ENCODE data around the gene TENT4A. TPM values are rescaled to one million over a fixed set of nuclear protein-coding genes. Genes with fewer than 3 reads are reported as not detected.
"Not testable (repeated sequence)": the region's sequence is repeated elsewhere in the genome, so short reads cannot be mapped to it uniquely, and the experiment has no call there.

Gene TENT4A
- polyA plus RNA-seq, 12 donors: 14.5 to 36.0 (median 17.2) TPM; not detected in 1

- no peak for DNase-seq
Measured at GRCh38 chr5:6767481-6768063, 54.3 kb downstream of the TENT4A start.

GRCh38 chr5:6768590-6769230 lies 55.5 kb downstream of the TENT4A start:
- no peak for DNase-seq

GRCh38 chr5:6770826-6771607 lies 57.8 kb downstream of the TENT4A start:
- DNase-seq: no peak

GRCh38 chr5:6772886-6773285 lies 59.7 kb downstream of the TENT4A start:
- no peak for DNase-seq

- no peak for DNase-seq
Measured at GRCh38 chr5:6773342-6774035, 60.3 kb downstream of the TENT4A start.

GRCh38 chr5:6774207-6774606 lies 61.0 kb downstream of the TENT4A start:
- not testable (repeated sequence) for DNase-seq

GRCh38 chr5:6774721-6775204 lies 61.5 kb downstream of the TENT4A start:
- no peak for DNase-seq

- DNase-seq: no peak
Measured at GRCh38 chr5:6775571-6775970, 62.3 kb downstream of the TENT4A start.

GRCh38 chr5:6780802-6781391 lies 67.7 kb downstream of the TENT4A start:
- DNase-seq: no peak

GRCh38 chr5:6781716-6782115 lies 68.5 kb downstream of the TENT4A start:
- no peak for DNase-seq

GRCh38 chr5:6783787-6784186 lies 70.6 kb downstream of the TENT4A start:
- DNase-seq: no peak

GRCh38 chr5:6784481-6784880 lies 71.2 kb downstream of the TENT4A start:
- DNase-seq: no peak

- DNase-seq: no peak
Measured at GRCh38 chr5:6785161-6785860, 72.1 kb downstream of the TENT4A start.

- no peak for DNase-seq
Measured at GRCh38 chr5:6785861-6786180, 72.6 kb downstream of the TENT4A start.

GRCh38 chr5:6786786-6787495 lies 73.7 kb downstream of the TENT4A start:
- no peak for DNase-seq

GRCh38 chr5:6787941-6788340 lies 74.7 kb downstream of the TENT4A start:
- no peak for DNase-seq

GRCh38 chr5:6788439-6788838 lies 75.2 kb downstream of the TENT4A start:
- DNase-seq: no peak

- DNase-seq: no peak
Measured at GRCh38 chr5:6788956-6789649, 75.9 kb downstream of the TENT4A start.

GRCh38 chr5:6790346-6790865 lies 77.2 kb downstream of the TENT4A start:
- DNase-seq: no peak

- DNase-seq: no peak
Measured at GRCh38 chr5:6791031-6791430, 77.8 kb downstream of the TENT4A start.

All from muscle of arm (tissue), 12 donors.